H1 (cell line): ENCODE data around the gene BBX. TPM values are rescaled to one million over a fixed set of nuclear protein-coding genes. Genes with fewer than 3 reads are reported as not detected.

Experiments used
- CTCF ChIA-PET: fragments of 300-600 bp; sonication (Branson Sonifier 250); formaldehyde crosslinking; loops from one replicate; lab custom pipeline; 2021; ENCODE audit not compliant: partially characterized antibody; lab: Charles Lee
- POLR2A ChIA-PET: fragments of 300-600 bp; sonication (Branson Sonifier 250); formaldehyde crosslinking; loops from one replicate; lab custom pipeline; 2021; ENCODE audit warnings: inconsistent platforms; ENCODE audit not compliant: partially characterized antibody; lab: Charles Lee
- DNase-seq, 2 experiments: peaks; one replicate each; pipeline versions ENCODE4 v3.0.0 to v3.0.0-alpha.2; 2010 to 2022; ENCODE audit warnings: low spot score in 2 of 2, low read depth in 1 of 2, mixed read lengths in 1 of 2
- FAIRE-seq: peaks from 2 replicates; lab custom pipeline; 2011; peaks lifted over from hg19 to GRCh38; lab: Jason Lieb, UNC
- H2AFZ ChIP-seq: 2 replicates; pipeline ENCODE4 v1.8.1; 2012; ENCODE audit warnings: low read length, inconsistent platforms
- H2AK5ac ChIP-seq: 2 replicates; pipeline ENCODE4 v1.6.1; 2013; ENCODE audit warnings: low read depth, low read length
- H2BK120ac ChIP-seq: replicated peaks from 2 replicates; pipeline ENCODE3; 2013; ENCODE audit warnings: low read depth, low read length, inconsistent platforms
- H2BK12ac ChIP-seq: 2 replicates; pipeline ENCODE4 v1.6.1; 2013; ENCODE audit warnings: low read depth, low read length
- H2BK15ac ChIP-seq: 2 replicates; pipeline ENCODE4 v1.6.1; 2013; ENCODE audit warnings: low read length
- H2BK20ac ChIP-seq: 2 replicates; pipeline ENCODE4 v1.6.1; 2013; ENCODE audit warnings: low read length
- H2BK5ac ChIP-seq: 2 replicates; pipeline ENCODE4 v1.6.1; 2013; ENCODE audit warnings: low read depth, low read length
- H3K14ac ChIP-seq: 2 replicates; pipeline ENCODE4 v1.6.1; 2013; ENCODE audit warnings: inconsistent platforms; ENCODE audit not compliant: insufficient read length
- H3K18ac ChIP-seq: 2 replicates; pipeline ENCODE4 v1.6.1; 2013; ENCODE audit warnings: low read length; ENCODE audit errors: extremely low read depth
- H3K23ac ChIP-seq: 2 replicates; pipeline ENCODE4 v1.6.1; 2013; ENCODE audit warnings: inconsistent platforms; ENCODE audit not compliant: insufficient read length
- H3K23me2 ChIP-seq: 2 replicates; pipeline ENCODE4 v1.6.1; 2013; ENCODE audit warnings: low read depth, low read length
- H3K27ac ChIP-seq: 2 replicates; pipeline ENCODE4 v1.6.1; 2011; ENCODE audit warnings: low read depth, low read length, inconsistent platforms
- H3K27me3 ChIP-seq, 4 experiments: replicated peaks in 1 of 4; 1 replicate in 1 of 4; 2 replicates in 3 of 4; pipeline versions ENCODE4 v1.6.1 to v1.8.1; 2011 to 2013; ENCODE audit warnings: low read length in 3 of 4, mild to moderate bottlenecking in 3 of 4, inconsistent platforms in 2 of 4, mixed read lengths in 2 of 4, moderate library complexity in 1 of 4; ENCODE audit not compliant: control insufficient read depth in 3 of 4, insufficient read depth in 3 of 4; ENCODE audit errors: extremely low read depth in 1 of 4
- H3K36me3 ChIP-seq, 4 experiments: 2 replicates each; pipeline versions ENCODE4 v1.6.1 to v1.8.1; 2011 to 2013; ENCODE audit warnings: mild to moderate bottlenecking in 4 of 4, low read length in 3 of 4, moderate library complexity in 2 of 4, control low read depth in 1 of 4, inconsistent platforms in 1 of 4; ENCODE audit not compliant: insufficient read depth in 4 of 4, control insufficient read depth in 2 of 4
- H3K4ac ChIP-seq: replicated peaks from 2 replicates; pipeline ENCODE3; 2013; ENCODE audit warnings: low read length, low read depth, mixed read lengths, inconsistent platforms; ENCODE audit not compliant: insufficient read length
- H3K4me1 ChIP-seq, 4 experiments: replicated peaks in 1 of 4; 1 replicate in 1 of 4; 2 replicates in 3 of 4; pipeline versions ENCODE4 v1.6.1 to v1.8.1; 2011 to 2013; ENCODE audit warnings: low read length in 3 of 4, inconsistent platforms in 2 of 4, mixed read lengths in 1 of 4; ENCODE audit not compliant: insufficient read depth in 4 of 4, control insufficient read depth in 3 of 4
- H3K4me2 ChIP-seq, 2 experiments: 2 replicates each; pipeline versions ENCODE4 v1.6.1 to v1.8.1; 2011 to 2013; ENCODE audit warnings: low read depth in 2 of 2, low read length in 2 of 2, control low read depth in 1 of 2, inconsistent platforms in 1 of 2, mild to moderate bottlenecking in 1 of 2; ENCODE audit not compliant: insufficient read depth in 1 of 2
- H3K4me3 ChIP-seq, 4 experiments: fragments of 200-600, 300-600 bp in 1 of 4; sonication (generic), shearing (Covaris generic), sonication (Bioruptor Twin) in 1 of 4; 2 replicates each; pipeline versions ENCODE4 v1.5.1 to v1.8.1; 2011 to 2016; ENCODE audit warnings: low read length in 4 of 4, low read depth in 3 of 4, control low read depth in 2 of 4, inconsistent platforms in 2 of 4, mild to moderate bottlenecking in 2 of 4, mixed read lengths in 1 of 4, moderate library complexity in 1 of 4; ENCODE audit not compliant: insufficient read depth in 2 of 4; ENCODE audit errors: extremely low read depth in 1 of 4
- H3K56ac ChIP-seq: replicated peaks from 2 replicates; pipeline ENCODE3; 2013; ENCODE audit warnings: low read depth, mild to moderate bottlenecking, mixed read lengths, low read length, inconsistent platforms; ENCODE audit not compliant: insufficient read length
- H3K79me1 ChIP-seq: 2 replicates; pipeline ENCODE4 v1.6.1; 2013; ENCODE audit warnings: low read depth, low read length, control low read depth
- H3K79me2 ChIP-seq, 2 experiments: 2 replicates each; pipeline versions ENCODE4 v1.6.1 to v1.8.1; 2012 to 2013; ENCODE audit warnings: low read length in 2 of 2, mild to moderate bottlenecking in 2 of 2, inconsistent platforms in 1 of 2; ENCODE audit not compliant: insufficient read depth in 2 of 2, control insufficient read depth in 1 of 2
- H3K9ac ChIP-seq, 4 experiments: replicated peaks in 1 of 4; 1 replicate in 1 of 4; 2 replicates in 3 of 4; pipeline versions ENCODE4 v1.6.1 to v1.8.1; 2011 to 2013; ENCODE audit warnings: low read depth in 3 of 4, low read length in 3 of 4, control low read depth in 2 of 4, mild to moderate bottlenecking in 2 of 4, moderate library complexity in 2 of 4, inconsistent platforms in 1 of 4; ENCODE audit errors: extremely low read depth in 1 of 4
- H3K9me3 ChIP-seq, 2 experiments: 2 replicates each; pipeline versions ENCODE4 v1.6.1 to v1.8.1; 2012 to 2013; ENCODE audit warnings: mild to moderate bottlenecking in 2 of 2, moderate library complexity in 2 of 2, control low read depth in 1 of 2, inconsistent platforms in 1 of 2, low read depth in 1 of 2, low read length in 1 of 2, mixed read lengths in 1 of 2; ENCODE audit not compliant: insufficient read depth in 2 of 2
- H4K20me1 ChIP-seq, 2 experiments: replicated peaks in 1 of 2; 2 replicates each; pipeline versions ENCODE3 to v1.8.1; 2011 to 2013; ENCODE audit warnings: inconsistent platforms in 2 of 2, low read length in 2 of 2, mild to moderate bottlenecking in 1 of 2; ENCODE audit not compliant: insufficient read depth in 2 of 2, control insufficient read depth in 1 of 2
- H4K5ac ChIP-seq: 2 replicates; pipeline ENCODE4 v1.6.1; 2013; ENCODE audit warnings: low read length, low read depth, mixed read lengths, inconsistent platforms; ENCODE audit not compliant: insufficient read length
- H4K8ac ChIP-seq: 2 replicates; pipeline ENCODE4 v1.8.0; 2013; ENCODE audit warnings: mild to moderate bottlenecking, moderate library complexity, low read length, inconsistent platforms; ENCODE audit not compliant: insufficient read depth; ENCODE audit errors: extremely low read depth
- H4K91ac ChIP-seq: replicated peaks from 2 replicates; pipeline ENCODE3; 2013; ENCODE audit warnings: low read length, mixed read lengths, inconsistent platforms; ENCODE audit not compliant: insufficient read length
- BACH1 ChIP-seq: IDR thresholded peaks from 2 replicates; pipeline ENCODE4 v1.6.1; 2012; ENCODE audit warnings: low read length, improper control_type of control experiment
- BRCA1 ChIP-seq: IDR thresholded peaks from 2 replicates; pipeline ENCODE4 v1.6.1; 2012; ENCODE audit warnings: low read depth, low read length, improper control_type of control experiment
- CBX8 ChIP-seq: fragments of 300-800, 300-1000 bp; sonication (generic); IDR thresholded peaks from 2 replicates; pipeline ENCODE4 v1.7.1; 2016; ENCODE audit warnings: low read depth, low read length, borderline replicate concordance
- CEBPB ChIP-seq: IDR thresholded peaks from 2 replicates; pipeline ENCODE4 v1.6.1; 2012; ENCODE audit warnings: low read depth, low read length
- CREB1 ChIP-seq: IDR thresholded peaks from 2 replicates; pipeline ENCODE4 v1.6.1; 2012; ENCODE audit warnings: inconsistent platforms
- CTCF ChIP-seq, 3 experiments: IDR thresholded peaks; 1 replicate in 2 of 3; 2 replicates in 1 of 3; pipeline versions ENCODE4 v1.5.1 to v1.6.1; 2011; ENCODE audit warnings: low read length in 3 of 3, mild to moderate bottlenecking in 3 of 3, inconsistent platforms in 2 of 3, low read depth in 1 of 3, moderate library complexity in 1 of 3; ENCODE audit not compliant: insufficient read depth in 1 of 3; ENCODE audit errors: control extremely low read depth in 1 of 3
- EGR1 ChIP-seq: IDR thresholded peaks from 2 replicates; pipeline ENCODE4 v1.6.1; 2011; ENCODE audit warnings: low read depth, low read length, borderline replicate concordance
- KDM4A ChIP-seq: IDR thresholded peaks from one replicate; pipeline ENCODE4 v1.7.1; 2012; ENCODE audit warnings: low read depth, mild to moderate bottlenecking, moderate library complexity, low read length, inconsistent platforms; ENCODE audit not compliant: severe bottlenecking
- RFX5 ChIP-seq: IDR thresholded peaks from 2 replicates; pipeline ENCODE4 v1.6.1; 2011; ENCODE audit warnings: low read depth, low read length, improper control_type of control experiment, borderline replicate concordance
- SAP30 ChIP-seq: fragments of 300-600 bp; sonication (generic); IDR thresholded peaks from 2 replicates; pipeline ENCODE4 v1.7.1; 2012; ENCODE audit warnings: low read length, moderate library complexity, mild to moderate bottlenecking, inconsistent platforms; ENCODE audit not compliant: insufficient read depth, insufficient replicate concordance
- SP1 ChIP-seq: IDR thresholded peaks from 2 replicates; pipeline ENCODE4 v1.6.1; 2011; ENCODE audit warnings: low read depth, low read length
- SRF ChIP-seq: IDR thresholded peaks from 2 replicates; pipeline ENCODE4 v1.6.1; 2011; ENCODE audit warnings: mild to moderate bottlenecking, low read depth, low read length, moderate library complexity
- WGBS, 2 experiments: shearing (Covaris generic) in 1 of 2; methylation state at CpG; one replicate each; pipeline versions ENCODE4 v1.1.6 to v1.1.7; 2013 to 2015; ENCODE audit warnings: low lambda C conversion rate in 2 of 2, mixed read lengths in 2 of 2, inconsistent platforms in 1 of 2, low coverage in 1 of 2, missing lambda C conversion rate in 1 of 2; ENCODE audit not compliant: insufficient replicate concordance in 2 of 2, insufficient coverage in 1 of 2, insufficient read length in 1 of 2; ENCODE audit errors: extremely low coverage in 1 of 2, missing lambda C conversion rate in 1 of 2; 5-methylcytosine and 5-hydroxymethylcytosine counted together
- polyA plus RNA-seq, 7 experiments: library from polyadenylated mRNA; depleted of rRNA in 3 of 7; stranded (reverse) in 5 of 7; unstranded in 2 of 7; fragments of >200 nt in 5 of 7; fragments of 200-250 nt in 2 of 7; gene quantifications; 1 replicate in 5 of 7; 2 replicates in 1 of 7; 4 replicates in 1 of 7; pipeline versions ENCODE4 v1.2.1 to v1.2.3, GENCODE V29; 2011 to 2013; ENCODE audit warnings: missing spikeins in 2 of 7, mixed read lengths in 2 of 7
- total RNA-seq: library from RNA; stranded (reverse); fragmentation: NEBNext Ultra II Directional; extraction: Animal tissue kit (Norgen Biotek cat#: 25700); gene quantifications from 2 replicates; pipeline ENCODE4 v1.2.1, GENCODE V29; 2021

Gene BBX
- total and polyA plus RNA-seq, 2 of the 8 experiments (the other 6 are each of a cell fraction or from before 2014, with no cell fraction given): 11.0 to 42.5 TPM

- Histone ChIP-seq H3K4ac (no peak overlapping the region), H2BK12ac (no peak overlapping the region), H3K4me3 (no peak overlapping the region), H3K27ac (no peak overlapping the region), H3K36me3 (no peaks in the 10 kb centered on the region), H3K4me1 (no peaks in the 10 kb centered on the region), H2BK5ac (no peak overlapping the region), H4K5ac (no peak overlapping the region), H2BK15ac (no peak overlapping the region), H3K4me2 (no peak overlapping the region), H2BK120ac (no peak overlapping the region), H3K79me1 (no peaks in the 10 kb centered on the region), H4K20me1 (no peaks in the 10 kb centered on the region), H4K91ac (no peak overlapping the region), H3K14ac (no peak overlapping the region), H3K9me3 (no peaks in the 10 kb centered on the region), H3K18ac (no peak overlapping the region), H2BK20ac (no peak overlapping the region), H3K27me3 (no peaks in the 10 kb centered on the region), H2AK5ac (no peak overlapping the region), H4K8ac (no peak overlapping the region), H3K56ac (no peak overlapping the region), H2AFZ (no peak overlapping the region), H3K9ac (no peak overlapping the region), H3K23me2 (no peaks in the 10 kb centered on the region), H3K23ac (no peak overlapping the region), H3K79me2 (no peaks in the 10 kb centered on the region)
- TF ChIP-seq SRF (no peak), CBX8 (no peak), CTCF (IDR thresholded peaks at IDR 0.05; ENCODE audit: control extremely low read depth in 1 of 3, insufficient read depth in 1 of 3, low read depth in 1 of 3, low read length in 3 of 3) (no peak), CEBPB (no peak), BACH1 (no peak), BRCA1 (no peak), EGR1 (no peak), KDM4A (no peak), SAP30 (no peak), CREB1 (no peak), RFX5 (no peak), SP1 (no peak)
- FAIRE-seq (no peak), DNase-seq (no peak)
- ChIA-PET POLR2A (no interaction called here), CTCF (interaction anchor here (0.5 to 2.2 kb wide), 8 partner anchors 9 to 620 kb away, joined by 3 to 8 read pairs (median 3); no protein-coding TSS in a partner anchor)
- WGBS, 2 experiments: 86% methylated on average over 6 of the region's 6 CpGs; no CpG with 5 or more reads in 1 of the 2 experiments
Observed at GRCh38 chr3:107854733-107855132, 332.0 kb downstream of the BBX start.
